HG02970 (cell line): Measurements from ENCODE around the gene TMEM178B.
"Not testable (repeated sequence)": the region's sequence is repeated elsewhere in the genome, so short reads cannot be mapped to it uniquely, and the experiment has no call there.

Experiments
- ATAC-seq: cut with Tn5 transposase; IDR thresholded peaks from one replicate; pipeline ENCODE4 v1.9.1; 2021; ENCODE audit warnings: mild to moderate bottlenecking, moderate library complexity, moderate number of reproducible peaks; ENCODE audit not compliant: unreplicated experiment, low FRiP score

TMEM178B gene

GRCh38 chr7:141073173-141073640, 657 bp upstream of the TMEM178B start:
- ATAC-seq: no peak

GRCh38 chr7:141074162-141074991, 513 bp downstream of the TMEM178B start:
- ATAC-seq: no peak

GRCh38 chr7:141074997-141075396, 1.1 kb downstream of the TMEM178B start:
- no peak for ATAC-seq

- ATAC-seq: no peak
Observed at GRCh38 chr7:141076377-141076776, 2.5 kb downstream of the TMEM178B start.

- ATAC-seq: no peak
Observed at GRCh38 chr7:141079219-141079618, 5.4 kb downstream of the TMEM178B start.

GRCh38 chr7:141089490-141089889, 15.6 kb downstream of the TMEM178B start:
- ATAC-seq: not testable (repeated sequence)

GRCh38 chr7:141094336-141095070, 20.6 kb downstream of the TMEM178B start:
- no peak for ATAC-seq

GRCh38 chr7:141097430-141097829, 23.6 kb downstream of the TMEM178B start:
- no peak for ATAC-seq

- no peak for ATAC-seq
Observed at GRCh38 chr7:141102436-141102835, 28.6 kb downstream of the TMEM178B start.

- ATAC-seq: no peak
Observed at GRCh38 chr7:141103847-141104429, 30.1 kb downstream of the TMEM178B start.

GRCh38 chr7:141113131-141113530, 39.3 kb downstream of the TMEM178B start:
- ATAC-seq: no peak

- ATAC-seq: no peak
Observed at GRCh38 chr7:141114029-141114664, 40.3 kb downstream of the TMEM178B start.

GRCh38 chr7:141115965-141116364, 42.1 kb downstream of the TMEM178B start:
- no peak for ATAC-seq

GRCh38 chr7:141116661-141117060, 42.8 kb downstream of the TMEM178B start:
- not testable (repeated sequence) for ATAC-seq

- no peak for ATAC-seq
Observed at GRCh38 chr7:141118767-141119166, 44.9 kb downstream of the TMEM178B start.

- ATAC-seq: no peak
Observed at GRCh38 chr7:141119187-141119586, 45.3 kb downstream of the TMEM178B start.

GRCh38 chr7:141122736-141123135, 48.9 kb downstream of the TMEM178B start:
- no peak for ATAC-seq

- ATAC-seq: no peak
Observed at GRCh38 chr7:141123522-141123921, 49.7 kb downstream of the TMEM178B start.

- no peak for ATAC-seq
Observed at GRCh38 chr7:141126107-141126506, 52.2 kb downstream of the TMEM178B start.

- ATAC-seq: no peak
Observed at GRCh38 chr7:141128506-141128905, 54.6 kb downstream of the TMEM178B start.

- ATAC-seq: no peak
Observed at GRCh38 chr7:141128931-141129330, 55.1 kb downstream of the TMEM178B start.
